Jurkat, Clone E6-1 (cell line): Measurements from ENCODE around the gene PTPRB. TPM values are rescaled to one million over a fixed set of nuclear protein-coding genes. Genes with fewer than 3 reads are reported as not detected.
A peak's percentile ranks its signal among the peaks of the same experiment; 100 is the strongest.

Experiments used
- DNase-seq: peaks from one replicate; pipeline ENCODE4 v3.0.0-alpha.2; 2011; ENCODE audit warnings: low read depth, low spot score
- H3K4me3 ChIP-seq: 2 replicates; pipeline ENCODE4 v1.5.1; 2011; ENCODE audit warnings: mild to moderate bottlenecking, low read length, control low read depth, moderate library complexity
- polyA plus RNA-seq: library from polyadenylated mRNA; unstranded; fragments of >200 nt; gene quantifications from one replicate; pipeline ENCODE4 v1.2.1, GENCODE V29; 2012; ENCODE audit warnings: missing spikeins; ENCODE audit not compliant: insufficient read length, insufficient read depth

Gene PTPRB
- polyA plus RNA-seq: not detected

DNA sequence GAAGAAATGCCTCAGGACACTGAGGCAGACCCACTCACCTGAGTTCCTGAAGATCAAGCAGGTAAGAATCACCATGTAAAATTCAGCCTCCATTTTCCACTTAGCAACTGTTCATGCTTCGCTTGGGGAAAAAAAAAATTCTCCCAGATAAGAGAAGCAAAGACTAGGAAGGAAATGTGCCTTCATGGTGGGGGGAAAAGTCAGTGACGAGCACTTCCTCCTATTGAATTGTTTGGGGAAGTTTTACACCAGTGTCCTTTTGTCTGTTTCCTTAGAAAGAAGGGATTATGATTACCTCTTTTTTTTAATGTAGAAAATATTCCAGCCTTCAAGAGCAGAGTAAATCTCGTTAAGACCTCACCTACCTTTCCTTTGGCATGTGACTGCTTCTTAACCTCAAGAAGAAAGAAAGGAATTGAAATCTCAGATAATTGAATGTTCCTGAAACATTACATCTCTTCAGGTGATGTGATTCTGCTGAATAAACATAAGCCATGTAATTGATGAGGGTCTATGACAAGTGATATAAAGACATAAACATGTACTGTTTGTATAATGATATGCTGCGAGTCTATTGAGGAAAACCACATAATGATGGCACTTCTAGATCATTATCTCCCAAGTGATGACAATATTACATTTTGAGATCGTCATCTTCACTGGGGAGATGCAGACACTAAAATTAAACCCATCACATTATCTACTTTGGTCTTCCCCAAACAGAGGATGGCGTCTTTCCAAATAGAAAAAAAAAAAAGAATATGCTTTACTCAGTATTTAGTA lies at the start of gene PTPRB:
Gene PTPRB, minus strand, starts transcription at position 127 of the 783 bp plus-strand sequence. Its CDS starts 34 bp downstream, at position 93.
- DNase-seq: no peak

DNA sequence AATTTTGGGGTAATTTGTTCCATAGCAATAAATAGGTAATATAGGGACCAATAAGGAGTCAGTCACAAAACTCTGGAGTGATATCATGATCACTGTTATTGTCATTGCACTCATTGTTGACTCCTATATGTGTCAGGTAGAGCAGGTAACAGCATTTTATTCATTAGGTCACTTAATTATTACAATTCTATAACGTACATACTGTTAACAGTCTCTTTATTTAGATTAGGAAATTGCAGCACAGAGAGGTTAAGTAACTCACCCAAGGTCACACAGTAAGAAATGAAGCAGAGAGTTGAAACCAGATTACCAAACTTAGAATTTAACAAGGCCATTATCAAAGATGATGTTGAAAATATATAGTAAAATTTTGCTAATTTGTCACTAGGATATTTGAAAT lies 49.7 kb upstream of the PTPRB start:
- DNase-seq: no peak
- no peak overlapping the region for H3K4me3 ChIP-seq

More for the DNA sequence above, at the start of gene PTPRB:
- H3K4me3 ChIP-seq: no peak within 1 kb of the TSS

DNA sequence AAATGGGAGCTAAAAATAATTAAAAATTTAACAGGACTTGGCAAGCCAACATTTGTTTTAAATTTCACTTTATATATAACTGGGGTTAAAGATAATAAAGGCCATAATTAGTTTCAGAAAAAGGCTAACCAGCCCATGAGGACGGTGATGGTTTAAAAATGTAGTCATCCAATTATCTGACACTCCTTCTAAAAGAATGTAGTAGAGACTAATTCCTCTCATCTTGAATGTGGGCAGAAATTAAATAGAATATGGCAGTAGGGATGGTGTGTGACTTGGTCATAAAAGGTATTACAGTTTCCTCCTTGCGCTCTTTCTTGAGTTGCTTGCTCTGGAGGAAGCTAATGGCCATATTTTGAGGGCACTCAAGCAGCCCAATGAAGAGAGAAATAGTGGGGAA lies 49.1 kb upstream of the PTPRB start:
- no peak for DNase-seq
- H3K4me3 ChIP-seq: no peak overlapping the region

DNA sequence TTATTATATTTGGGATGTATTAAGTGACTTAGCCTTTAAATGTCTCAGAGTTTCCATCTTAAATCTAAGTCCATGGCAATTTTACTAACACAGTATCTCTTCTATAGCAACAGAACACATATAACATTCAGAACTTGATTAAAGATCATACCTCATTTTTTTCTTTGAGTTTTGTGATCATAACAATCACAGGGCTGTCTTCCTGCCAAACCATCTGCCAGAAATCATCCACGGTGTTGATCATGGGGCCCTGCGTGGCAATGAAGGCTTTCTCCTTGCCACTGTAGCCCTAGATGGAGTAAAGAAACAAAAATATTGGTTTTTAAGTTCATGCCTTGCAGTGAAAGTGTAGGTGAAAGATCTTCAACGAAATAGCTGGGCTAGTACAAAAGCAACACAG lies 46.7 kb upstream of the PTPRB start:
- no peak for DNase-seq
- no peak overlapping the region for H3K4me3 ChIP-seq

DNA sequence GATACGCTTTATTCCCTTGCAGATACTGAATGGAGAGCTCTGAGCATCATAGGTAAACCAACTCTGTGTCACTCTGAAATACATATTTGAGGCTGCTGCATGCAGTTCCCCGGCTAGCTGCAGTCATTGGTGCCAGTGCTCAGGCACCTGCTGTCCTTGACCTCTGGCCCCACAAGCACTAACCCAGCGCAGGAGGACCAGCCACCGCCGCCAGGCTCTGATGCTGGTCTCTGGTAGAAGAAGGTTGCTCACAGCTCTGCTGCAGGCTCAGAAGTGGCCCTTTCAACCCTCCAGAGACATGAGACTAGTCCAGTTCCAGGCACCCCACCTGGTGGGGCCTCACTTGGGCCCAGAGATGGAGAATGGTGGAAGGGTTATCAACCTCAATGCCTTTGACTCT lies 34.5 kb upstream of the PTPRB start:
- no peak for DNase-seq
- no peak overlapping the region for H3K4me3 ChIP-seq

DNA sequence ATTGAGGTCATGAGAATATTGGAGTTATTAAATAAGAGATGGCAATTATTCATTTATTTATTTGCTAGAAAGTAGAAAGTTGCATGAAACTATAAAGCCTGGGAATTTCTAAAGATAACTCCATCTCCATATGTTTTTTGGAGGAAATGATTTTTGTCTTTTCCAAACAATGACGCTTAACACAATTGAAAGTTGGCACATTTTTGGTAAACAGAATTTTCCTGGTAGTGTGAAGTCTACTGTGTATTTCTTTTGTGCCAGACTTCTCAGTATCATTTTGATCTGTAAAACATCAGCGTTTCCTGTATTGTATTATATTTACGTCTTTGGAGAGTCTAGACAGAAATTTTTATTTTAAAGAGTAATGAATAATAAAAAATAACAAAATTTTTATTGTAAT lies 33.7 kb upstream of the PTPRB start:
- DNase-seq: no peak
- H3K4me3 ChIP-seq: no peak overlapping the region

DNA sequence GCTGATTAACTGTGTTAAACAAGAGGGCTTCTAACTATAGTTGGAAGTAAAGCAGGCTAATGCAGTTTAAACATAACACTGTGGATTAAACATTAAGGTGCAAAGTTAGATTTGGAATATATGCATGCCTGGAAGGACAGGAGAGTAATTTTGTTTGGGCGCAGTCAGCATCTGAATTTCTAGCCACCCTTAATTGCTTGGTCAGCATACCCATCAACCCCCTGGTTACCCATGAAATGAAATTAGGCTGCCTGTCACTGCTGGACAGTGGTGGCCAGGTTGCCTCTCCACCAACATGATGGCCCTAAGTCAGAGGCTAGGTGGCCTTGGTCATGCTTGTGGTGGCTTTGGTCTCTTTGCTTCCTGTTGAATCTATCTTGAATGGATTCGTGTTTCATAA lies 30.0 kb upstream of the PTPRB start:
- H3K4me3 ChIP-seq: no peak overlapping the region
- no peak for DNase-seq

DNA sequence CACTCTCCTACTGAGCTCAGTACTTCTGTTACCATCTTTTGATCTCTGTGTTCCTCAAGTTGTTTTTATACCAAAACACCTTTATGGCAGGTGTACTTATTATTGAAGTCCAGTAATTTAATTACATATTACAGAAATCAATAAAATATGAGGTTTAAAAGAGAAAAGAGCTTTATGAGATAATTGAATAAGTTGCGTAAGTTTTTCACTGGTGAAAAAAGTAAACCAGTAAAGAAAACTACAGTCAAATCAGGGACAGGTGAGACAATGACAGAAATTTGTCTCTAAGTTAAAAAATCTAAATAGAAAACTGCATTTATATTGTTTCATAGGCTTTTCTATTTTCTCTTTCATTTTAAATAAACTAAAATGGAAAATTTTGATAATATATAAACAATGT lies 29.1 kb upstream of the PTPRB start:
- H3K4me3 ChIP-seq: no peak overlapping the region
- no peak for DNase-seq

DNA sequence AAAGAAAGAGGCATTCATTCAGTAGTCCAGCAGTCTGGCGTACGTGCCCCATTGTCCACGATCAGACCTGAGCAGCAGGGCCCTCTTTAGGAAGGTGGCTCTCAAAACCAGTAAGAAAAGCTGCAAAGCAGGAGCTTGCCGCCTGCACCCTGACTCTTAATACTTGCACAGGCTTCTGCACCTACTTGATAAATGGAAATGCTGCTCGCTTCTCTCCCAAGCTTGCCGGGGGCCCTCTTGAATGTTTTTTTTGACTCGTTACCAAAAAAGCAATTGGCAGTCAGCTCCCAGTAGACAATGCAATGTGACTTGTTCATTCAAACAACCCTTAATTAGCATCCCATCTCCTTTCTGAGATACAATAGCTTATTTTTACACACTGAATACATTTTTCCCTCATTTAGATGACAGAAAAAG lies 27.2 kb upstream of the PTPRB start:
- no peak overlapping the region for H3K4me3 ChIP-seq
- DNase-seq: no peak

DNA sequence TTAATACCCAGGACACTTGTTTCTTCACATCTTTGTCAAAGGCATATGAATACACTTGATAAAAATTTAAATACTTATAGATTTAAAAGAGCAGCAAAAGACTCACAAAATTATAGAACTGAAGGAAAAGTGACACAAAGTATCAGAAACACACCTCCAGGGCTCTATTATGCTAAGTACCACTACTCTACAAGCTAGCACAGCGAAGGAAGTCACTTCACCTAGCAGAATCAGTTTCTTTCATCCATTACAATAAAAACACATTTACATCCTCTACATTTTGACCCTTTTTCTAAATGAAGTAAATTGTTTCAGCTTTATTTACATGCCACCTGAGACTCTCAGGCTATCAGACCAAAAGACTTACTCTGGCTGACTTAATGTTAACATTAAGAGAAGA lies 26.6 kb upstream of the PTPRB start:
- no peak for DNase-seq
- no peak overlapping the region for H3K4me3 ChIP-seq

DNA sequence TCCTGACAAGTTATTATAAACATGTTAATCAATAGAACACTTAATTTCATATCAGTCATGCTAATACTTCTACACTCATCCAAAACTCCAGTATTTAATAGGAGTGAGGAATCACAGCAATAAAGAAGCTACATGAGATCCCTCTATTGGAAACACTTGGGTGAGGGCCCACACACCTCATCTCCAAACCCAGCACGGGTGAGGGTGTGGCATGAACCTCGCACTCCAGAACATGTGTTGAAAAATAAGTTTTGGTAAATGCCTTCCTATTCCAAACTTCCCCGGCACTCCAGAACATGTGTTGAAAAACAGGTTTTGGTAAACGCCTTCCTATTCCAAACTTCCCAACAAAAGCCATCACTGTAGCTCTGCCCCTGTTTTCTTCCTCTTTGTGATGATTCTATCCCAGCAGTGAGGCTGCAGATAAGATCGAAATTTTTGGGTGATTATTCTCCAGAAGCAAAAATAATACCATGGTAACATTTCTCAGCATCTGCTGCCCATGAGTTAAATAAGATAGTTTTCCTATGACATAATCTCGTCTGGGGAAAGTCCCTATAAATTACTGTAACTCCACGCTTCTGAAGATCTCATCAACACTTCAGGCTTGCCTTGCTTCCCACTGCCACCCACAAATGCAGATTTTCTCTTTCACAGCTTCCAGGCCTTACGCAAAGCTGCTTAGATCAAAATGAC lies 24.4 kb upstream of the PTPRB start:
- no peak for DNase-seq
- no peak overlapping the region for H3K4me3 ChIP-seq

DNA sequence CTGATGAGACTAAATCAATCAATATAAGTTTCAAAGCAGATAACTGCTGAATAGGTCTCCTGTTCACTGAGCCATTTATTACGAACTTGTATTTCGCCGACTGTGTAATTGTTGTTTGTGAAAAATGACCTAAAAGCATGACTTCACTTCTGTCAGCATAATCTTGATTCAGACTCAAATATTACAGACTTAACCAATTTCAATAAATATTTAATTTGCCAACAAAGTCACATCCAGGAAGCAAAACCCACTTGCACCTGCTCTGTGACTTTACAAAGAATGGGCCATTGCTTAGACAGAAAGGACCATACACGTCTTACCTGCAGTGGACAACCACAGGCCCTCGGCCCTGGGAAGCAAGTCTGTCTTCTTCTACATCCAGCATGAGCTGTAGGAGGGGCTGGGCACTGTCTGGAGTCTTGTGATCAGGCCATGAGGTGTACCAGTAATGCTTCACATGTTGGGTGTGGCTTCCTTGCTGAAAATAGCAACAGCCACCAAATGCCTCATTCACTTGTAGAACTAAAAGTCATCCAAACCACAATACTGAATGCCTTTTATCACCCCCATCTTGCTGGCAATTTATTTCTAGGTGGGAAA lies 23.5 kb upstream of the PTPRB start:
- H3K4me3 ChIP-seq: no peak overlapping the region
- peak; percentile 10 for DNase-seq

DNA sequence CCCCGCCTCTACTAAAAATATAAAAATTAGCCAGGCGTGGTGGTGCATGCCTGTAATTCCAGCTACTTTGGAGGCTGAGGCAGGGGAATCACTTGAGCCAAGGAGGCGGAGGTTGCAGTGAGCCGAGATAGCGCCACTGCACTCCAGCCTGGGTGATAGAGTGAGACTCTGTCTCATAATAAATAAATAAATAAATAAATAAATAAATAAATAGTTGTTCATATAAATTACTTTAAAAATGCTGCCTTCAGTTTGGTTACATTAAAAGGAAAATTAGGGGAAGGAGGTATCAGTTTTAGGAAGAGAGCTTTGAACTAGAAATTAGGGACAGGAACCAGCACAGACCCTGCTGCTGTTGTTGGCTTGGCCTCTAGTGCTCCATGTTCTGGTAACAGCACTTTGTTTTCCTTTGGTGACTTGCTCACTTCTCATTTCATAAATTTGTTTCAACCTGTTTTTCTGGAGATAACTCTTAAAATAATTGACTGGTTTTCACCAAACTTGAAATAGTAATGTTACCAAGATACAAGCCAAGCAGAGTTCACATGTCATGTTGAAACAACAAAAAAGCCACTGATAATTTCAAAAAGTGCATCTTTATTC lies 22.9 kb upstream of the PTPRB start:
- no peak overlapping the region for H3K4me3 ChIP-seq

DNA sequence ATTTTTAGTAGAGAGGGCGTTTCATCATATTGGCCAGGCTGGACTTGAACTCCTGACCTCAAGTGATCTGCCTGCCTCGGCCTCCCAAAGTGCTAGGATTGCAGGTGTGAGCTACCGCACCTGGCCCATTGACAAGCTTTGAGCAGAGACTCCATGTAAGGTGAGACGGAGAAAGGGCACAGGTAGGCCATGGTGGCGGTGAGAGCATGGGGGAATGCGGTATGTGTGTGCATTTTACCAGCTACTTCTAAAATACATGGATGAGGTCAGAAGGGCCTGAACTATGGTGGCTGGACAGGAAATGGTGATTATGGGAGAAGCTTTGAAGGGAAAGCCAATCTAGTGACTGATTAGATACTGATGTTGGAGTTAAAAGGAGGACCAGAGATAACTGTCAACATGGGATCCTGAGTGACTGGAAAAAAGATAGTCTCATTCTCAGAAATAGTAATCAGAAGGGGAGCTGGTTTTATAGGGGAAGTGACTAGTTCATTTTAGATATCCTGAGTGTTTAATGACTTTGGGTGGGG lies 21.9 kb upstream of the PTPRB start:
- no peak overlapping the region for H3K4me3 ChIP-seq
- DNase-seq: no peak

More for the DNA sequence above, 22.9 kb upstream of the PTPRB start:
- DNase-seq: no peak

DNA sequence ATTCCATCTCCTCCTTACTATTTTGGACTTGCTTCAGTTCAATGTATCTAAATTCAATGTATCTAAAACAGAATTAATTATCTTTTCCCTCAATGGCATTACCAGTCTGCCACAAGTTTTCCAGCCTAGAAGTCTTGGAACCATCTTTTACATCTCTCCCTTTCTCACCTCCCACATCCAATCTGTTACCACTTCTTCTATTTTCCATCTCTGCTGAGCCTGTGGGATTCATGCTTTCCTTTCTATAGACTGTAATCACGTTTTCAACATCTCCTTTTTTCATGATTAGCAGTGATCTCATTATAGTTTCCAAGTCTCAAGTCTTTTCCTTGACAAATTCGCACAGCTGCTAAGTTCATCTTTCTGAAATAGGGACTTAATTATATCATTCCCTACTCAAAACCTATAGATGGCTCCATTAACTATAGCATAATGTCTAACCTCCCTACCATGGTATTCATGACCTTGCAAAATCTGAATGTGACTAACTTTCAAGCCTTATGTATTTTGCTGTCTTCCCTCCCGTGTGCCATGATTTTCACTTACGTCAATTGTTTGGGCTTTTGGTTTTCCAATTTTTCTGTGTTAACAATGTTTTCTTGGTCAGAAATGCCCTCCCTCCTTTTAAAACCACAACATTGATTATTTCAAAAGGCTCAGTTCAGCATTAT lies 20.5 kb upstream of the PTPRB start:
- DNase-seq: no peak
- no peak overlapping the region for H3K4me3 ChIP-seq

DNA sequence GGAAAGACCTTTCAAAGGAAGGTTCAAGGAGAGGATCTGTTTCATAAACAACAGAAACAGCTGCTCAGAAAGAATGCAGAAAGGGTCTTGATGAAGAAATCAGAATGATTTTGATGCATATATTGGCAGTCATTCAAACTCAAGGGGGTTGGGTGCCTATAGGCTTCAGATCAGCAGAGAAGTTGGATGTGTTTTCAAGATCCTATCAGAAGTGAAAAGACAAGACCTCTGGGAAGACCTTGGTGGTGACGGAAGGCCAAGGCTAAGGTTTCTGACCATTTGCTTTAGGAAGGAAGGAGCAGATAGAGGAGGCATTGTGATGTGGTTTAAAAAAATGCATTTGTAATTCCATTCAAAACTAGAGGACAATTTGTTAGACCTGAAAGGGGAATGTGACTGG lies 15.2 kb upstream of the PTPRB start:
- no peak overlapping the region for H3K4me3 ChIP-seq
- no peak for DNase-seq

DNA sequence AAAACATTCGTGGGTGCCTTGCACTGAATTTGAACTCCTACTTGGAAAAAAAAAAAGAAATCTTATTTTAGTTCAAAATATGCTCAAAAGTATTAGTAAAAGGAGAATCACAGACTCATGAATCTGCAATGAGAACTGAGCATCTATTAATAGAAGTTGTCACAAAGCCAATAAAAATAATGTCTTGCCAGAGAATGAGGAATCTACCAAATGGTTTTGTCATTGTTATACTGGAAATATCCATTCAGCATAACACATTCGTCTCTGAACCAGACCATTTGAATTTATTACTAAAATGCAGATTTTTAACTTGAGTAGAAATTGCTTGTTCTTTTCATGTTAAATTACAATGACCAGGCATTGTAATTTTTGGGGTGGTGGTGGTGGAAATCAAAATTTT lies 11.6 kb upstream of the PTPRB start:
- no peak overlapping the region for H3K4me3 ChIP-seq
- DNase-seq: no peak

DNA sequence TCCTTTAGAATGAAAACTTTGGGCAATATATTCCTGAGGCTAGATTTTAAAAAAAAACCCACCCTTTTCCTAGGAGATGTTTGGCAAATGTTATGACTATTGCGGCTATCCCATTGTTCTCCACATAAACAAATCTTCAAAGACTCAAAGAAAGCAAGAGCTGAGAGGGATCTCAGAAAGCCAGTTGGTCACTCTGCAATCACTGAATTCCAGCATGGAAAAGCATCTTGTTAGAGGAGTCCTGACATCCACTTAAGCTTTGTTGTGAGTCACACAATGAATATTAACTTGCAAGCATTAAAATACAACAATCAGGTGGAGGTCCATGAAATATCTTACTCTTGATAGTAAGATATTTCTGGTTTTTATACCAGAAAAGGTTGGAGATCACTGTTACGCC lies 11.0 kb upstream of the PTPRB start:
- H3K4me3 ChIP-seq: no peak overlapping the region
- DNase-seq: no peak

DNA sequence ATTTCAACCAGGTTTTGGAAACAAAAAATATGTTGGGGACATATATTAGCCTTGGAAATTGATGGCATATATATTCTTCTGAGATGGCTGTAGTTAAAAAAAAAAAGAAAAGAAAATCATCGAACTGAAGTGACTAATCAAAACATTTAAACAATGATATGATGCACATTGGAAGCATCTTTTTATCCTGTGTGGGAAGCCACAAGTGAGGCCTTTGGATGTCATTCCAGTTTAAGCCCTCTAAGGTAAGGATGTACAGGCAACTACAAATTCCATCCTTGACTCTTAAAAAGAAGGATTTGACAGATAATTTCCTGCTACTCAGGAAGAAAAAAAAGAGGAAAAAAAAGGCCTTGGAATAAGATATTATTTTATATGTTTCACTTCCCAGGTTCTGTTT lies 9.6 kb upstream of the PTPRB start:
- no peak overlapping the region for H3K4me3 ChIP-seq
- no peak for DNase-seq
